HCT116 (cell line): ENCODE data around the gene ARHGEF12. TPM values are rescaled to one million over a fixed set of nuclear protein-coding genes. Genes with fewer than 3 reads are reported as not detected.

Experiments used
- ATAC-seq: fragments of 200-7000 bp; cut with Tn5 transposase; 2 replicates; pipeline ENCODE4 v1.9.1; 2020; ENCODE audit warnings: mild to moderate bottlenecking, moderate library complexity
- BruUV-seq: library from RNA; stranded (reverse); fragments of 400-500 nt; replicated peaks from 2 replicates; lab custom pipeline; 2021; lab: Mats Ljungman, UMichigan
- CTCF ChIA-PET: fragments of 300-600 bp; sonication (Branson Sonifier 250); formaldehyde crosslinking; loops from one replicate; lab custom pipeline; 2021; ENCODE audit warnings: antibody characterized with exemption; lab: Charles Lee
- POLR2A ChIA-PET: fragments of 300-600, 350-600 bp; sonication (Branson Sonifier 250); formaldehyde crosslinking; loops from one replicate; lab custom pipeline; 2021; ENCODE audit warnings: antibody characterized with exemption; lab: Charles Lee
- RAD21 ChIA-PET, 2 experiments: fragments of 300-600 bp; sonication (Branson Sonifier 250); formaldehyde crosslinking; loops; one replicate each; lab custom pipeline; 2023; ENCODE audit warnings: low total read pairs in 2 of 2; ENCODE audit not compliant: uncharacterized antibody in 2 of 2, unreplicated experiment in 2 of 2, low non-redundant PET in 1 of 2; lab: Charles Lee
- DNase-seq: peaks from one replicate; pipeline ENCODE4 v3.0.0-alpha.2; 2010; ENCODE audit warnings: low read depth, low spot score
- H2AFZ ChIP-seq: fragments of 200-600 bp; shearing (Covaris generic), sonication (generic); 2 replicates; pipeline ENCODE4 v1.6.1; 2017; ENCODE audit warnings: low read depth, mixed run types, mixed read lengths, antibody characterized with exemption, low read length; ENCODE audit not compliant: poor library complexity, severe bottlenecking
- H3K27ac ChIP-seq: 2 replicates; pipeline ENCODE4 v1.5.1; 2012; ENCODE audit warnings: low read depth, low read length
- H3K27me3 ChIP-seq: fragments of 200-600 bp; sonication (generic); 2 replicates; pipeline ENCODE4 v1.6.1; 2016; ENCODE audit warnings: mixed run types, low read length, mixed read lengths; ENCODE audit not compliant: insufficient read depth
- H3K36me3 ChIP-seq, 2 experiments: fragments of 200-500 bp in 1 of 2; fragments of 200-600 bp in 1 of 2; sonication (Bioruptor generic) in 1 of 2; sonication (generic) in 1 of 2; 2 replicates each; pipeline versions ENCODE4 v1.5.1 to v1.6.1; 2014 to 2016; ENCODE audit warnings: low read length in 2 of 2, inconsistent platforms in 1 of 2, mixed read lengths in 1 of 2, mixed run types in 1 of 2; ENCODE audit not compliant: insufficient read depth in 2 of 2, control insufficient read depth in 1 of 2
- H3K4me1 ChIP-seq, 2 experiments: fragments of 200-600 bp in 1 of 2; sonication (generic) in 1 of 2; 2 replicates each; pipeline versions ENCODE4 v1.5.1 to v1.6.1; 2012 to 2017; ENCODE audit warnings: low read length in 2 of 2, inconsistent platforms in 1 of 2, mild to moderate bottlenecking in 1 of 2, mixed read lengths in 1 of 2, mixed run types in 1 of 2, moderate library complexity in 1 of 2; ENCODE audit not compliant: insufficient read depth in 2 of 2, control insufficient read depth in 1 of 2
- H3K4me2 ChIP-seq: fragments of 200-600 bp; sonication (generic); 2 replicates; pipeline ENCODE4 v1.6.1; 2017; ENCODE audit warnings: mixed run types, low read length, mixed read lengths
- H3K4me3 ChIP-seq, 2 experiments: fragments of 200-600 bp in 1 of 2; sonication (generic) in 1 of 2; replicated peaks in 1 of 2; 2 replicates each; pipeline ENCODE4 v1.5.1; 2011 to 2016; ENCODE audit warnings: low read length in 2 of 2, control low read depth in 1 of 2, low read depth in 1 of 2, mild to moderate bottlenecking in 1 of 2, mixed read lengths in 1 of 2, mixed run types in 1 of 2
- H3K79me2 ChIP-seq: fragments of 200-600 bp; sonication (generic); 2 replicates; pipeline ENCODE4 v1.6.1; 2017; ENCODE audit warnings: mild to moderate bottlenecking, mixed run types, low read length, moderate library complexity, mixed read lengths; ENCODE audit not compliant: insufficient read depth
- H3K9ac ChIP-seq: fragments of 200-600 bp; sonication (generic); 2 replicates; pipeline ENCODE4 v1.6.1; 2016; ENCODE audit warnings: low read length, mixed read lengths
- H3K9me2 ChIP-seq: fragments of 200-600 bp; sonication (generic), shearing (Covaris generic); 2 replicates; pipeline ENCODE4 v1.6.1; 2017; ENCODE audit warnings: mixed run types, mild to moderate bottlenecking, moderate library complexity; ENCODE audit not compliant: insufficient read depth
- H3K9me3 ChIP-seq, 2 experiments: fragments of 200-500 bp in 1 of 2; fragments of 200-600 bp in 1 of 2; sonication (Bioruptor generic) in 1 of 2; sonication (generic) in 1 of 2; 2 replicates each; pipeline ENCODE4 v1.6.1; 2014 to 2017; ENCODE audit warnings: low read length in 2 of 2, mixed read lengths in 2 of 2, inconsistent platforms in 1 of 2, low read depth in 1 of 2, mild to moderate bottlenecking in 1 of 2, mixed run types in 1 of 2, moderate library complexity in 1 of 2; ENCODE audit not compliant: control insufficient read depth in 1 of 2, insufficient read depth in 1 of 2
- H4K20me1 ChIP-seq: fragments of 200-600 bp; sonication (generic), shearing (Covaris generic); 2 replicates; pipeline ENCODE4 v1.6.1; 2017; ENCODE audit warnings: mixed run types, mild to moderate bottlenecking, moderate library complexity; ENCODE audit not compliant: insufficient read depth
- ATF3 ChIP-seq: IDR thresholded peaks from 2 replicates; pipeline ENCODE4 v1.6.1; 2012
- CBX3 ChIP-seq: IDR thresholded peaks from 2 replicates; pipeline ENCODE4 v1.6.1; 2012; ENCODE audit warnings: low read depth
- CEBPB ChIP-seq: IDR thresholded peaks from 2 replicates; pipeline ENCODE4 v1.6.1; 2012; ENCODE audit warnings: low read depth
- CTCF ChIP-seq, 3 experiments: fragments of 200-600 bp in 1 of 3; sonication (generic) in 1 of 3; IDR thresholded peaks in 2 of 3; conservative IDR thresholded peaks in 1 of 3; 2 replicates each; pipeline ENCODE4 v1.5.1; 2012 to 2017; ENCODE audit warnings: low read depth in 2 of 3, low read length in 2 of 3, antibody characterized with exemption in 1 of 3, borderline replicate concordance in 1 of 3, control low read depth in 1 of 3, mild to moderate bottlenecking in 1 of 3, mixed read lengths in 1 of 3, mixed run types in 1 of 3, moderate library complexity in 1 of 3; ENCODE audit not compliant: insufficient read depth in 1 of 3
- EGR1 ChIP-seq: IDR thresholded peaks from 2 replicates; pipeline ENCODE4 v1.6.1; 2012; ENCODE audit warnings: low read depth
- ELF1 ChIP-seq: IDR thresholded peaks from 2 replicates; pipeline ENCODE4 v1.6.1; 2012; ENCODE audit warnings: low read depth, borderline replicate concordance
- JUND ChIP-seq: IDR thresholded peaks from 2 replicates; pipeline ENCODE4 v1.6.1; 2012
- MAX ChIP-seq: IDR thresholded peaks from 2 replicates; pipeline ENCODE4 v1.6.1; 2012
- POLR2AphosphoS5 ChIP-seq: IDR thresholded peaks from 2 replicates; pipeline ENCODE4 v1.6.1; 2011; ENCODE audit warnings: mild to moderate bottlenecking, low read depth, low read length, moderate library complexity
- RAD21 ChIP-seq: IDR thresholded peaks from 2 replicates; pipeline ENCODE4 v1.6.1; 2012; ENCODE audit warnings: low read depth, mild to moderate bottlenecking
- REST ChIP-seq: IDR thresholded peaks from 2 replicates; pipeline ENCODE4 v1.6.1; 2012; ENCODE audit warnings: low read depth
- SIN3A ChIP-seq: IDR thresholded peaks from 2 replicates; pipeline ENCODE4 v1.6.1; 2012; ENCODE audit warnings: low read depth
- SP1 ChIP-seq: IDR thresholded peaks from 2 replicates; pipeline ENCODE4 v1.6.1; 2012; ENCODE audit warnings: low read depth
- TCF7L2 ChIP-seq: IDR thresholded peaks from 2 replicates; pipeline ENCODE4 v1.7.0; 2011; ENCODE audit warnings: borderline replicate concordance, inconsistent platforms; ENCODE audit not compliant: insufficient read depth, insufficient read length; ENCODE audit errors: extremely low read depth
- YY1 ChIP-seq: IDR thresholded peaks from 2 replicates; pipeline ENCODE4 v1.6.1; 2011; ENCODE audit warnings: low read length, low read depth, moderate library complexity, mild to moderate bottlenecking; ENCODE audit not compliant: insufficient replicate concordance; ENCODE audit errors: extremely low read depth
- intact Hi-C: fragments of 100-400 bp; cut with micrococcal nuclease; formaldehyde crosslinking; loops from 2 replicates; pipeline ENCODE4 v1.10.0; 2022
- total RNA-seq: library from RNA; stranded (reverse); gene quantifications from one replicate; pipeline ENCODE4 v1.2.1, GENCODE V29; 2021; ENCODE audit not compliant: unreplicated experiment

The ARHGEF12 gene
- total RNA-seq, 1 experiment from 2014 or later: 81.4 TPM

GRCh38 chr11:120294096-120294495 is 42.1 kb upstream of the ARHGEF12 start (continued):
- TF ChIP-seq CTCF (IDR thresholded peaks at IDR 0.05 in 2 of 3, conservative IDR thresholded peaks at IDR 0.05 in 1 of 3; ENCODE audit: borderline replicate concordance in 1 of 3, insufficient read depth in 1 of 3, low read depth in 2 of 3, low read length in 2 of 3): no peak
- no peak for TF ChIP-seq ATF3
- no peak for TF ChIP-seq POLR2AphosphoS5

GRCh38 chr11:120295099-120295498 is 41.1 kb upstream of the ARHGEF12 start:
- peak; percentile 39; the same call in 1 of the 2 replicates for ATAC-seq
- H3K27me3 ChIP-seq: peaks cover 32% of the 10 kb centered on the region; the same call in 1 of the 2 replicates
- RAD21 ChIA-PET: no interaction called here
- H3K9me3 ChIP-seq: no peaks in the 10 kb centered on the region
- no peaks in the 10 kb centered on the region for H3K9me2 ChIP-seq
- H3K4me1 ChIP-seq: peaks cover 5 to 15% of the 10 kb centered on the region in 2 experiments
- H3K79me2 ChIP-seq: no peaks in the 10 kb centered on the region
- no peak for DNase-seq
- H2AFZ ChIP-seq: peak overlapping the region; percentile 27
- CTCF ChIA-PET: interaction anchor here (2.1 kb wide), 1 partner anchor 8 kb away, joined by 10 read pairs; no protein-coding TSS in a partner anchor
- no peak overlapping the region for H3K9ac ChIP-seq
- intact Hi-C loops: no loop called here
- POLR2A ChIA-PET: no interaction called here
- no peaks in the 10 kb centered on the region for H3K36me3 ChIP-seq
- no peak overlapping the region for H3K4me3 ChIP-seq
- no peak overlapping the region for H3K27ac ChIP-seq
- peak overlapping the region; percentile 41 for H3K4me2 ChIP-seq
- H4K20me1 ChIP-seq: no peaks in the 10 kb centered on the region
- BruUV-seq: no TSS peak
- TF ChIP-seq YY1: no peak
- TF ChIP-seq EGR1: no peak
- TF ChIP-seq SIN3A: no peak
- TF ChIP-seq CEBPB: no peak
- no peak for TF ChIP-seq CBX3
- TF ChIP-seq ELF1: no peak
- peak; percentile 34 for TF ChIP-seq TCF7L2
- peak; percentile 21; the same call in 1 of the 2 replicates for TF ChIP-seq SP1
- no peak for TF ChIP-seq CTCF (IDR thresholded peaks at IDR 0.05 in 2 of 3, conservative IDR thresholded peaks at IDR 0.05 in 1 of 3; ENCODE audit: borderline replicate concordance in 1 of 3, insufficient read depth in 1 of 3, low read depth in 2 of 3, low read length in 2 of 3)
- no peak for TF ChIP-seq POLR2AphosphoS5
- TF ChIP-seq MAX: peak; percentile 27; the same call in 1 of the 2 replicates
- no peak for TF ChIP-seq REST
- no peak for TF ChIP-seq JUND
- no peak for TF ChIP-seq RAD21
